GM21515 (cell line): Measurements from ENCODE around the gene TAPT1.

Experiments used
- ATAC-seq: cut with Tn5 transposase; IDR thresholded peaks from one replicate; pipeline ENCODE4 v1.9.1; 2021; ENCODE audit not compliant: unreplicated experiment

Gene TAPT1

GRCh38 chr4:16110661-16111290 is 115.5 kb downstream of the TAPT1 start:
- no peak for ATAC-seq
